Measurements from ENCODE around the gene CMYA5.

Gene CMYA5

GRCh38 chr5:79840084-79840990 lies 150.7 kb downstream of the CMYA5 start:
- no peak for DNase-seq

- no peak for DNase-seq
Observed at GRCh38 chr5:79841172-79841571, 151.5 kb downstream of the CMYA5 start.

GRCh38 chr5:79842006-79842881 lies 152.6 kb downstream of the CMYA5 start:
- DNase-seq, result no peak

- no peak for DNase-seq
Observed at GRCh38 chr5:79842991-79843390, 153.4 kb downstream of the CMYA5 start.

- DNase-seq, result no peak
Observed at GRCh38 chr5:79843450-79844388, 154.1 kb downstream of the CMYA5 start.

- DNase-seq, result no peak
Observed at GRCh38 chr5:79844571-79844970, 154.9 kb downstream of the CMYA5 start.

GRCh38 chr5:79845448-79846197 lies 156.0 kb downstream of the CMYA5 start:
- no peak for DNase-seq

GRCh38 chr5:79846198-79846521 lies 156.5 kb downstream of the CMYA5 start:
- no peak for DNase-seq

- DNase-seq, result no peak
Observed at GRCh38 chr5:79847561-79847960, 157.9 kb downstream of the CMYA5 start.

GRCh38 chr5:79849061-79849460 lies 159.4 kb downstream of the CMYA5 start:
- no peak for DNase-seq

Data from NCI-H1105 (cell line).